Fibroblast of lung (primary cell): ENCODE measurements around the gene TMEM217.
"Not testable (repeated sequence)": the region's sequence is repeated elsewhere in the genome, so short reads cannot be mapped to it uniquely, and the experiment has no call there.

Source experiments
- EZH2 ChIP-seq: IDR thresholded peaks from 2 replicates; pipeline ENCODE4 v1.5.1; 2012; ENCODE audit warnings: low read length, control low read depth, mild to moderate bottlenecking; ENCODE audit errors: missing control alignments
- TF ChIP-seq, protein P1 (sequence below), 2 donors: IDR thresholded peaks in 1 of 2; conservative IDR thresholded peaks in 1 of 2; 1 replicate in 1 of 2; 2 replicates in 1 of 2; pipeline ENCODE4 v1.5.1; 2011 to 2012; ENCODE audit warnings: low read length in 2 of 2, control low read depth in 1 of 2, inconsistent platforms in 1 of 2, low read depth in 1 of 2, mild to moderate bottlenecking in 1 of 2

DNA sequence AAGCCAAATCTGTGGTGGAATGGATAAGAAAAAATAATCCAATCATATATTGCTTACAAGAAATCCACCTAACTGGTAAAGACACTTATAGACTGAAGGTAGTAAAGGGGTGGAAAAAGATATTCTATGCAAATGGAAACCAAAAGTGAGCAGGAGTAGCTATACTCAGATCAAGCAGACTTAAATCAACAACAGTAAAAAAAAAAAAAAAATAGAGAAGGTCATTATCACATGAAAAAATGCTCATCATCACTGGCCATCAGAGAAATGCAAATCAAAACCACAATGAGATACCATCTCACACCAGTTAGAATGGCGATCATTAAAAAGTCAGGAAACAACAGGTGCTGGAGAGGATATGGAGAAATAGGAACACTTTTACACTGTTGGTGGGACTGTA, 63.1 kb downstream of the TMEM217 start:
- TF ChIP-seq, protein P1, sequence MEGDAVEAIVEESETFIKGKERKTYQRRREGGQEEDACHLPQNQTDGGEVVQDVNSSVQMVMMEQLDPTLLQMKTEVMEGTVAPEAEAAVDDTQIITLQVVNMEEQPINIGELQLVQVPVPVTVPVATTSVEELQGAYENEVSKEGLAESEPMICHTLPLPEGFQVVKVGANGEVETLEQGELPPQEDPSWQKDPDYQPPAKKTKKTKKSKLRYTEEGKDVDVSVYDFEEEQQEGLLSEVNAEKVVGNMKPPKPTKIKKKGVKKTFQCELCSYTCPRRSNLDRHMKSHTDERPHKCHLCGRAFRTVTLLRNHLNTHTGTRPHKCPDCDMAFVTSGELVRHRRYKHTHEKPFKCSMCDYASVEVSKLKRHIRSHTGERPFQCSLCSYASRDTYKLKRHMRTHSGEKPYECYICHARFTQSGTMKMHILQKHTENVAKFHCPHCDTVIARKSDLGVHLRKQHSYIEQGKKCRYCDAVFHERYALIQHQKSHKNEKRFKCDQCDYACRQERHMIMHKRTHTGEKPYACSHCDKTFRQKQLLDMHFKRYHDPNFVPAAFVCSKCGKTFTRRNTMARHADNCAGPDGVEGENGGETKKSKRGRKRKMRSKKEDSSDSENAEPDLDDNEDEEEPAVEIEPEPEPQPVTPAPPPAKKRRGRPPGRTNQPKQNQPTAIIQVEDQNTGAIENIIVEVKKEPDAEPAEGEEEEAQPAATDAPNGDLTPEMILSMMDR (conservative IDR thresholded peaks at IDR 0.05 in 1 of 2, IDR thresholded peaks at IDR 0.05 in 1 of 2; ENCODE audit: low read depth in 1 of 2, low read length in 2 of 2): not testable (repeated sequence)
- not testable (repeated sequence) for TF ChIP-seq EZH2
